GM23248 (cell line): ENCODE measurements around the gene TPK1.

Experiments used
- EZH2 ChIP-seq: fragments of 200-600 bp; sonication (generic); IDR thresholded peaks from 2 replicates; pipeline ENCODE4 v1.6.1; 2018; ENCODE audit warnings: antibody characterized with exemption, mild to moderate bottlenecking; ENCODE audit not compliant: insufficient read depth, poor library complexity, severe bottlenecking
- EZH2phosphoT487 ChIP-seq: fragments of 200-600 bp; sonication (generic); IDR thresholded peaks from 2 replicates; pipeline ENCODE4 v1.6.1; 2018; ENCODE audit warnings: antibody characterized with exemption, moderate library complexity, mild to moderate bottlenecking, low read depth; ENCODE audit not compliant: insufficient read depth

DNA sequence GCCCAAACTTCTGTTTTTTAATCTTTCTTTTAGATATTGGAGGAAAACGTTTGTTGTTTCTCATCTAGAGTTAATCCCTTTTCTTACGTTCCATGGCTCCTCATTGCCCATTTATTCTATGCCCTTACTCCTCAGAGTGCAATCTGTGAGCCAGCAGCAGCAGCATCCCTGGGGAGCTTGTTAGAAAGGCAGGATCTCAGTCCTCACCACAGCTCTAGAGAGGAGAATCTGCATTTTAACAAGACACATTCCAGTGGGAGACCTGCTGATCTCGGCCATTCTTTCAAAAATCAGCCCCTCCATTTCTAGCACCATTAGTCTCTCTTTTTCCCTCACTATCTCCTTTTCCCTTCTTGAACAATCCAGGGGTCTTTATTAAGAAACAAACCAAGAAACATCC lies 348.0 kb downstream of the TPK1 start:
- no peak for TF ChIP-seq EZH2
- TF ChIP-seq EZH2phosphoT487: no peak
